Measurements from ENCODE around the gene AK5.

Gene AK5

GRCh38 chr1:77545970-77546369 lies 264.2 kb downstream of the AK5 start:
- DNase-seq (ENCODE audit: low read depth): no peak
- Histone ChIP-seq H3K27me3 (replicated peaks; ENCODE audit: control insufficient read depth, insufficient read depth, low read length) (no peaks in the 10 kb centered on the region), H3K4me1 (ENCODE audit: control insufficient read depth, insufficient read depth, low read length) (peaks cover 16% of the 10 kb centered on the region), H3K36me3 (ENCODE audit: control insufficient read depth, insufficient read depth, low read length, severe bottlenecking) (no peaks in the 10 kb centered on the region), H3K9ac (ENCODE audit: low read length) (no peak overlapping the region), H3K9me3 (ENCODE audit: control insufficient read depth, low read length) (no peaks in the 10 kb centered on the region), H3K4me3 (ENCODE audit: low read length) (no peak overlapping the region)

DNA sequence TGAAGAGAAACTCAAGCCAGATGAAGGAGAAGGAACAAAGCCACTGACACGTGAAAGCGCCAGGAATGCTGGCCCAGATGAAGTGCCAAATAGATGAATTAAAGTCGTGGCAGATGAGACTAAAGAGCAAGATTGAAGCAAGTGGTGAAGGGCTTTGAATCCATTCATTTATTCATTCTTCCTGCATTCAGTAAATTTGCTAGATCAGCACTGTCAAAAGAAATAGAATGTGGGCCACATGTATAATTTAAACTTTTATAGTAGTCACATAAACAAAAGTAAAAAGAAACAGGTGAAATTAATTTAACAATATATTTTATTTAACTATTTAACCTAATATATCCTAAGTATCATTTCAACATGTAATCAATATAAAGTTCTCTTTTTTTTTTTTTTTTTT lies 265.1 kb downstream of the AK5 start:
- Histone ChIP-seq H3K27me3 (replicated peaks; ENCODE audit: control insufficient read depth, insufficient read depth, low read length) (no peaks in the 10 kb centered on the region), H3K36me3 (ENCODE audit: control insufficient read depth, insufficient read depth, low read length, severe bottlenecking) (no peaks in the 10 kb centered on the region), H3K4me3 (ENCODE audit: low read length) (no peak overlapping the region), H3K4me1 (ENCODE audit: control insufficient read depth, insufficient read depth, low read length) (peaks cover 16% of the 10 kb centered on the region), H3K9me3 (ENCODE audit: control insufficient read depth, low read length) (no peaks in the 10 kb centered on the region), H3K9ac (ENCODE audit: low read length) (no peak overlapping the region)
- DNase-seq (ENCODE audit: low read depth): no peak

GRCh38 chr1:77548285-77548684 lies 266.5 kb downstream of the AK5 start:
- Histone ChIP-seq H3K9ac (ENCODE audit: low read length) (no peak overlapping the region), H3K4me3 (ENCODE audit: low read length) (no peak overlapping the region), H3K9me3 (ENCODE audit: control insufficient read depth, low read length) (no peaks in the 10 kb centered on the region), H3K4me1 (ENCODE audit: control insufficient read depth, insufficient read depth, low read length) (peaks cover 6% of the 10 kb centered on the region), H3K27me3 (replicated peaks; ENCODE audit: control insufficient read depth, insufficient read depth, low read length) (no peaks in the 10 kb centered on the region), H3K36me3 (ENCODE audit: control insufficient read depth, insufficient read depth, low read length, severe bottlenecking) (no peaks in the 10 kb centered on the region)
- DNase-seq (ENCODE audit: low read depth): no peak

DNA sequence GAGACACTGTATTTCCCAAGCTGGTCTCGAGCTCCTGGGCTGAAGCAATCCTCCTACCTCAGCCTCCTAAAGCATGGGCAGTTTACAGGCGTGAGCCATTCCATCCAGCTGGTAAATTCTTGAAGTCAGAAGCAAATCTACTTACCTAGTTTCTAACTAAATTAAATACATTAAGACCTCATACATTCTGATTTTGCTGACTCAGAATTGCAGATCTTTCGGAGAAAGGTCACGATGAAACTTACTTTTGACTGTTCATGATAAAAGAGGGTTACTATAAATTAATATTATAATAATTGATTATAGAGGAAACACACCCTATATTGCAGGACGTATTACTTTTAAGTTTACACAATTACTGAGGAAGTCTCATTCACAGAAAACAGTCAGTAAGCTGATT lies 268.3 kb downstream of the AK5 start:
- Histone ChIP-seq H3K27me3 (replicated peaks; ENCODE audit: control insufficient read depth, insufficient read depth, low read length) (no peaks in the 10 kb centered on the region), H3K36me3 (ENCODE audit: control insufficient read depth, insufficient read depth, low read length, severe bottlenecking) (no peaks in the 10 kb centered on the region), H3K9me3 (ENCODE audit: control insufficient read depth, low read length) (no peaks in the 10 kb centered on the region), H3K4me1 (ENCODE audit: control insufficient read depth, insufficient read depth, low read length) (peaks cover 5% of the 10 kb centered on the region), H3K9ac (ENCODE audit: low read length) (no peak overlapping the region), H3K4me3 (ENCODE audit: low read length) (no peak overlapping the region)
- DNase-seq (ENCODE audit: low read depth): no peak

DNA sequence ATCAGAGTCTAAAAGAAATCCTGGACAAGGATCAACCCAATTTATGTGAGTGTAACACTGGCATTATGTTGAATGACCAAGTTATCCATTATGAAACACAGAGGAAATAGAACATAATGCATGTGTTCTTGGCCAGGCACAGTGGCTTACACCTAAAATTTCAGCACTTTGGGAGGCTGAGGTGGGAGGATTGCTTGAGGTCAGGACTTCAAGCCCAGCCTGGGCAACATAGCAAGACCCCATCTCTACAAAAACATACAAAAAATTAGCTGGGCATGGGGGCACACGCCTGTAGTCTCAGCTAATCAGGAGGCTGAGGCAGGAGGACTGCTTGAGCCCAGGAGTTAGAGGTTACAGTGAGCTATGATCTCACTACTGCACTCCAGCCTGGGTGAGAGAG lies 270.8 kb downstream of the AK5 start:
- no peak overlapping the region for H3K9ac ChIP-seq (ENCODE audit: low read length)
- no peaks in the 10 kb centered on the region for H3K9me3 ChIP-seq (ENCODE audit: control insufficient read depth, low read length)
- no peak for DNase-seq (ENCODE audit: low read depth)
- peaks cover 5% of the 10 kb centered on the region for H3K4me1 ChIP-seq (ENCODE audit: control insufficient read depth, insufficient read depth, low read length)
- H3K4me3 ChIP-seq (ENCODE audit: low read length): no peak overlapping the region
- no peaks in the 10 kb centered on the region for H3K36me3 ChIP-seq (ENCODE audit: control insufficient read depth, insufficient read depth, low read length, severe bottlenecking)
- H3K27me3 ChIP-seq (replicated peaks; ENCODE audit: control insufficient read depth, insufficient read depth, low read length): no peaks in the 10 kb centered on the region

DNA sequence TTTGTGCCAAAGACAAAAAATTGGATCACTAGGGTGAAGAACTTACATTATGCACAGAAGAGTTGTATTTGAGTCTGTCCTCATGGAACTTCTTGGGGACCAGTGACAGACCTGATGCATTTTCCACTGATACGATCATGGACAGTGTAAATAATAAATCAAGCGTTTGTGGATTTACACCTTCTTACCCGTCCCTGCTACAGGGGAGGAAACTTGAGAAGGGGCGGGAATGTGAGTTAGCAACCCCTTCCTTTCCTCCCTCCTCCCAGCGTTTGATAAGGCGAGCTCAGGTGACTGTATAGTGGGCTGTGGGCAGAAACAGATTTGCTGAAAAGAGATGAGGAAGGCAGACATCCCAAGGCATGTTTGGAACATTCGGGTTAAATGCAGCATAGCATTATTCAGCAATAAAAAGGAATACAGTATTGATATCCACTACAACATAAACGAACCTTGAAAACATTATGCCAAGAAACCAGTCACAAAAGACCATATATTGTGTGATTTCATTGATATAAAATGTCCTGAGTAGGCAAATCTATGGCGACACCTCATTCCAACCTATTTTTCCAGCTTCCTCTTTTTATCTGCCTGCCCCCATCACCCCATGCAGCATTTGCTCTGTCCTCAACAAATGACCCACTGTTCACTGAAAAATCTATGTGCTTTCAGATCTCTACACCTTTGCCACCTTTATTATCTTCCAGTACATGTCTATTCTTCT lies 271.9 kb downstream of the AK5 start:
- H3K4me1 ChIP-seq (ENCODE audit: control insufficient read depth, insufficient read depth, low read length): no peaks in the 10 kb centered on the region
- DNase-seq (ENCODE audit: low read depth): no peak
- no peaks in the 10 kb centered on the region for H3K27me3 ChIP-seq (replicated peaks; ENCODE audit: control insufficient read depth, insufficient read depth, low read length)
- H3K9ac ChIP-seq (ENCODE audit: low read length): no peak overlapping the region
- H3K9me3 ChIP-seq (ENCODE audit: control insufficient read depth, low read length): no peaks in the 10 kb centered on the region
- H3K36me3 ChIP-seq (ENCODE audit: control insufficient read depth, insufficient read depth, low read length, severe bottlenecking): peaks cover 1% of the 10 kb centered on the region
- H3K4me3 ChIP-seq (ENCODE audit: low read length): no peak overlapping the region

DNA sequence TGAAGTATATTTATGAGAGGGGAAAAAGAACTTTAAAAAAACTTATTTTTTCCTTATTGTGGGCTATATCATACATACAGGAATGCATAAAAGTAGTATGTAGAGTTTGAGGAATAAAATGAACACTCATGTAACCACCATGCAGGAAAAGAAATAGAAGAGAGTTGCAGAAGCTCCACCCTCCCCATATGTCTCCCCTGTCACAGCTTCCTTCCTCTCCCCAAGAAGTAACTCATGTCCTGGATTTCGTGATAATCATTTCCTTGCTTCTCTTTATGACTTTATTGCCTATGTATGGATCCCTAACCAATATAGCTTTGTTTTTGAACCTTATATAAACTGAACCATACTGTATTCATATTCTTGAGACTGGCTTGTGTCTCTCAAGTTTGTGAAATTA lies 274.2 kb downstream of the AK5 start:
- Histone ChIP-seq H3K4me1 (ENCODE audit: control insufficient read depth, insufficient read depth, low read length) (no peaks in the 10 kb centered on the region), H3K9me3 (ENCODE audit: control insufficient read depth, low read length) (no peaks in the 10 kb centered on the region), H3K27me3 (replicated peaks; ENCODE audit: control insufficient read depth, insufficient read depth, low read length) (no peaks in the 10 kb centered on the region), H3K4me3 (ENCODE audit: low read length) (no peak overlapping the region), H3K36me3 (ENCODE audit: control insufficient read depth, insufficient read depth, low read length, severe bottlenecking) (peaks cover 21% of the 10 kb centered on the region), H3K9ac (ENCODE audit: low read length) (no peak overlapping the region)
- DNase-seq (ENCODE audit: low read depth): no peak

- Histone ChIP-seq H3K9ac (ENCODE audit: low read length) (no peak overlapping the region), H3K4me3 (ENCODE audit: low read length) (no peak overlapping the region), H3K36me3 (ENCODE audit: control insufficient read depth, insufficient read depth, low read length, severe bottlenecking) (peaks cover 24% of the 10 kb centered on the region), H3K27me3 (replicated peaks; ENCODE audit: control insufficient read depth, insufficient read depth, low read length) (no peaks in the 10 kb centered on the region), H3K9me3 (ENCODE audit: control insufficient read depth, low read length) (no peaks in the 10 kb centered on the region), H3K4me1 (ENCODE audit: control insufficient read depth, insufficient read depth, low read length) (no peaks in the 10 kb centered on the region)
- no peak for DNase-seq (ENCODE audit: low read depth)
Measured at GRCh38 chr1:77557053-77557452, 275.2 kb downstream of the AK5 start.

DNA sequence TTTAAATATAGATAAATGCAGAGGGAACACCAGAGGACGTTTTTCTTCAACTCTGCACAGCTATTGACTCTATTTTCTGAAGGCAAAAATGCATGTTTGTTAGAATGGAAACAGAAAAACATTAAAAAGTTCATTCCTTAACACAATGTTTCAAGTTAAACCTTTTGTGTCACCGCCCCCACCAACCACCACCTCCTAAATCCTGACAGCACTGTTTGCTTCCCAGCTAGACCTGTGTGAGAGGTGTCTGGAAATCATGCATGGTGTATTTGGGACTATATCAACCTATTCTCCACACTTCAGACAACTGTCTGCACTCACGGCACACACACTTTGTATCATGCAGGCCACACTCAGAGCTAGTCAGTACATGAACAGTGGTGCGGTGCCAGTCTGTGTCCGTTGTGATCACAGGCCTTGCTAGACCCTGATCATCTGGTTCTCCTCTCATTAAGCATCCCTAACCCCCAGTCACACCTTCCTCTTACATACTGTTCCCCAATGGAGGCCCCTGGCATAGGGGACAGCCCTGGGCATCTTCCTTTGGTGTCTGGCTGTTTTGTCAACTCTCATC lies 276.9 kb downstream of the AK5 start:
- Histone ChIP-seq H3K9me3 (ENCODE audit: control insufficient read depth, low read length) (no peaks in the 10 kb centered on the region), H3K27me3 (replicated peaks; ENCODE audit: control insufficient read depth, insufficient read depth, low read length) (no peaks in the 10 kb centered on the region), H3K4me1 (ENCODE audit: control insufficient read depth, insufficient read depth, low read length) (no peaks in the 10 kb centered on the region), H3K9ac (ENCODE audit: low read length) (no peak overlapping the region), H3K4me3 (ENCODE audit: low read length) (no peak overlapping the region), H3K36me3 (ENCODE audit: control insufficient read depth, insufficient read depth, low read length, severe bottlenecking) (peaks cover 29% of the 10 kb centered on the region)
- no peak for DNase-seq (ENCODE audit: low read depth)

DNA sequence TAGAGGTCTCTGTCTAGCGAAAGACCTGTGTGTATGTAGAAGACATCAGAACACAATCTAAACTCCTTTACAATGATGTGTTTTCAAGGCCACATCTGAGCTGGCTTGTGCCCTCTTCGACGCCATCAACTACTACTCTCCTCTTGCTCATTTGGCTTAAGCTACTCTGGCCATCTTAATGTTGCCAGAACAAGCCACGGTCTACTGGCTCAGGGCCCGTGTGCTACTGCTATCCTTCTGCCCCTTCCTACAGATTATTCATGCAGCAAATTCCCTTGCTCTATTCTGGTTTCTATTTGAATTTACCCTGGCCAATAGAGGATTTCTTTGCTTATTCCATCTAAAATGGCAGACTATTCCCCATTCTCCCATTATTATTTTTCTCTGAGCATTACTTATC lies 278.9 kb downstream of the AK5 start:
- DNase-seq (ENCODE audit: low read depth): no peak
- Histone ChIP-seq H3K9me3 (ENCODE audit: control insufficient read depth, low read length) (no peaks in the 10 kb centered on the region), H3K4me3 (ENCODE audit: low read length) (no peak overlapping the region), H3K27me3 (replicated peaks; ENCODE audit: control insufficient read depth, insufficient read depth, low read length) (no peaks in the 10 kb centered on the region), H3K36me3 (ENCODE audit: control insufficient read depth, insufficient read depth, low read length, severe bottlenecking) (peaks cover 48% of the 10 kb centered on the region), H3K4me1 (ENCODE audit: control insufficient read depth, insufficient read depth, low read length) (no peaks in the 10 kb centered on the region), H3K9ac (ENCODE audit: low read length) (no peak overlapping the region)

DNA sequence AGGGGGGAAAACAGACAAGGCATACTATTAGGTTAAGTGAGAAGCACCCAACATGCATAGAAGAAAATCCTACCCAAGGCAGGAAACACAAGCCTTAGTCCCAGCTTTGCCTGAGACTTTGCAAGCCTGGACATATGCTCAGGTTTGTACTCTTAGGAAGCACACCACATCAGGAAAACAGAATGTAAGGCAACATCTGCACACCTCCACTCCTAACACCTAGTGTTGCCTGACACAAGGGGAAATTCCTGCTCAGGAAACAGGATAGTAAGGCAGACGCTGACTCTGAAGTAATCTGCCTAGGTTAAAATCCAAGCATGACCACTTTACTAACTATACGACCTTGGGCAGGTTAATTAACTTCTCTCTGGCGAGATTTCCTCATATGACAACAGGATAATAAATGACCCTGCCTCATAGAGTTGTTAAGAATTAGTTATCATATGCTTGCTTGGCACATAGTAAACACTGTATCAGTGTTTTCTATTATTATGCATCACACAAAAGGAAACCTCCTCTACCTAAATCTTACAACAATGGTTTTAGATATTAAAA lies 280.9 kb downstream of the AK5 start:
- peaks cover 67% of the 10 kb centered on the region for H3K36me3 ChIP-seq (ENCODE audit: control insufficient read depth, insufficient read depth, low read length, severe bottlenecking)
- H3K4me1 ChIP-seq (ENCODE audit: control insufficient read depth, insufficient read depth, low read length): no peaks in the 10 kb centered on the region

More for the DNA sequence above, 280.9 kb downstream of the AK5 start:
- H3K27me3 ChIP-seq (replicated peaks; ENCODE audit: control insufficient read depth, insufficient read depth, low read length): no peaks in the 10 kb centered on the region
- H3K4me3 ChIP-seq (ENCODE audit: low read length): no peak overlapping the region
- H3K9me3 ChIP-seq (ENCODE audit: control insufficient read depth, low read length): no peaks in the 10 kb centered on the region
- H3K9ac ChIP-seq (ENCODE audit: low read length): no peak overlapping the region
- DNase-seq (ENCODE audit: low read depth): no peak

All from adipocyte (in vitro differentiated cells).